ENCODE results near the gene ADAMTS13.

The ADAMTS13 gene

DNA sequence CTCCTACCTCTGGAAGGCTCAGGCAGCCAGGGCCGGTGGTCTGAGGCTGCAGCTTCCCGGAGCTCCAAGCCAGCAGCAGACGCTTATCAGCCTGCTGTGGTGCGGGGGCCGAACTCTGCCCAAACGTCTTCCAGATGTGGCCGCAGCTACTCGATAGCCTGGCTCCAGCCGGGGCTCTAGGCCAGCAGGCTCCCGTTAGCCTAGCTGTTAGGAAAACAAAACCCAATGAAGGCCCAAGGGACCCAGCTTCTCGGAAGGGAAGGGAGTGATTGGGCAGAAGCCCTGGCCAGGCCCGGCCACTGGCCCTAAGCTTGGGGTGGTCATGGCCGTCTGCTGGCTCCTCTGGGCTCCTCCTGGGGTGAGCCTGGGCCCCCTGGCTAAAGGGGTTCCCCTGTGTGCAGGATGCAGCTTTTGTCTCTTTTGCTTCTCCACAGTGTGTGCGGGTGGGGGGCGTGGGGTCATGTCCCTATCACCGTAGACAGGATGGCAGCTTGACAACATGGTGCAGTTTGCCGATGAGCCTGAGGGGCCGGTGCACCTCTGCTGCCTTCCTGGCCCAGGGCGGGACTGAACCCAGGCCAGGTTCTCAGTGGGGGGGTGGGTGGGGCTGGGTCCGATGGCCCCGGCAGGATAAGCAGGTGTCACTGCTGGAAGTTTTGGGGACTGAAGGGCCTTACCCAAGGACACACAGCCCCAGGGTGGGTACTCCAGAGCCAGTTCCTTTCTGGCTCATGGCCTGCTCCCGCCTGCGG, 83.9 kb downstream of the ADAMTS13 start:
- no peak for DNase-seq (ENCODE audit: low read depth in 2 of 2, low spot score in 1 of 2)

GRCh38 chr9:133506653-133507038, 84.5 kb downstream of the ADAMTS13 start:
- DNase-seq (ENCODE audit: low read depth in 2 of 2, low spot score in 1 of 2): no peak

DNA sequence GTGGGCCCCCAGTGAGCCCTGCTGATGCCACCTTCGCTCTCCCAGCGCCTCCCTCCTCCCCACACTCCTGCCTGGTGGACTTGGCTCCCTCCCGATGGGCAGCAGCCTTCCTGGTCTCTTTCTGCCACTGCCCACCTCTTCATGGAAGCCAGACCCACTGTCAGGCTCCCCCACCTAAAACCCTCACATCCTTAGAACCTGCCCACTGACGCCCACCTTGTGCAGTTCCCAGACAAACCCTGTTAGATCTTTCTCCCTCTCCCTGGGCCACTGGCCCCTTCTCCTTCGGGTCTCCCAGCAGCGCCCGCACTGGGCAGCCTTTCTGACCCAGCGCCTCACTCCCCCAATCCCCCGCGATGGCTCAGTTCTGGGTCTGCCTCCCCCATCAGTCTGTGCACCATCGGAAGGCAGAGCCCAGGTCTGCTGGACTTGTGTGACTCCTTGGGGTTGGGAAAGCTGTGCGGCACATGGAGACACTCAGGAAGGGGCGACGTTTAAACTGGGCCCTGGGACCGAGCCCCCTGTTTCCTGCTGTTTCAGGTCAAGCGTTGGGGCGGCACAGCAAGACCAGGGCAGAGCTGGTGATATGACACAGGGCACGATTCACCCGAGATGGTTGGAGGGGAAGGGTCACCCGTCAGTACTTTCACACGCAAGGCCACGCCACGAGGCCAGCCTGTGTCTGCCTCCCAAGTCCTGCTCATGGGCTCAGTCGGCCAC, 85.2 kb downstream of the ADAMTS13 start:
- no peak for DNase-seq (ENCODE audit: low read depth in 2 of 2, low spot score in 1 of 2)

- no peak for DNase-seq (ENCODE audit: low read depth in 2 of 2, low spot score in 1 of 2)
These were observed 85.9 kb downstream of the ADAMTS13 start for GRCh38 chr9:133508046-133508445.

Data from stimulated activated CD8-positive, alpha-beta memory T cell treated with anti-CD3 and anti-CD28 coated beads, Interleukin-4, amount 100 ng/mL, for 1 hour (primary cell).